IMR-90 (cell line): ENCODE measurements around the gene WASHC2C. TPM values are rescaled to one million over a fixed set of nuclear protein-coding genes. Genes with fewer than 3 reads are reported as not detected.
"Not testable (repeated sequence)": the region's sequence is repeated elsewhere in the genome, so short reads cannot be mapped to it uniquely, and the experiment has no call there.

Experiments used
- ATAC-seq: fragments of 200-7000 bp; cut with Tn5 transposase; 2 replicates; pipeline ENCODE4 v1.9.1; 2020; ENCODE audit warnings: low read depth, mild to moderate bottlenecking, moderate library complexity
- BruUV-seq: library from RNA; stranded (reverse); fragments of 400-500 nt; replicated peaks from 2 replicates; lab custom pipeline; 2021; lab: Mats Ljungman, UMichigan
- CTCF ChIA-PET: fragments of 300-600 bp; formaldehyde crosslinking; extraction: SDS; loops from one replicate; lab custom pipeline; 2021; ENCODE audit warnings: antibody characterized with exemption; lab: Yijun Ruan, JAX
- POLR2A ChIA-PET: fragments of 300-600 bp; sonication (Branson Sonifier 250); formaldehyde crosslinking; loops from one replicate; lab custom pipeline; 2022; ENCODE audit warnings: antibody characterized with exemption; ENCODE audit not compliant: unreplicated experiment; lab: Charles Lee
- DNase-seq: peaks from one replicate; pipeline ENCODE4 v3.0.0; 2013
- H2AFZ ChIP-seq: replicated peaks from 2 replicates; pipeline ENCODE3; 2013; ENCODE audit warnings: low read length, mild to moderate bottlenecking; ENCODE audit not compliant: poor library complexity
- H2AK5ac ChIP-seq: 2 replicates; pipeline ENCODE4 v1.6.1; 2013; ENCODE audit warnings: low read depth, low read length, inconsistent platforms
- H2AK9ac ChIP-seq: replicated peaks from 2 replicates; pipeline ENCODE3; 2013; ENCODE audit warnings: mild to moderate bottlenecking, low read depth, low read length, moderate library complexity; ENCODE audit not compliant: poor library complexity
- H2BK120ac ChIP-seq: 2 replicates; pipeline ENCODE4 v1.6.1; 2013; ENCODE audit warnings: low read depth, low read length, inconsistent platforms
- H2BK15ac ChIP-seq: 3 replicates; pipeline ENCODE4 v1.6.1; 2013; ENCODE audit warnings: low read depth, low read length, inconsistent platforms
- H2BK20ac ChIP-seq: 2 replicates; pipeline ENCODE4 v1.6.1; 2013; ENCODE audit warnings: low read depth, mild to moderate bottlenecking, inconsistent platforms, low read length, moderate library complexity
- H2BK5ac ChIP-seq: 2 replicates; pipeline ENCODE4 v1.6.1; 2013; ENCODE audit warnings: mild to moderate bottlenecking, low read depth, low read length, inconsistent platforms; ENCODE audit not compliant: poor library complexity, severe bottlenecking
- H3K14ac ChIP-seq: replicated peaks from 2 replicates; pipeline ENCODE4 v1.6.1; 2013; ENCODE audit warnings: low read depth, low read length, inconsistent platforms
- H3K18ac ChIP-seq: 2 replicates; pipeline ENCODE4 v1.6.1; 2013; ENCODE audit warnings: low read depth, low read length, control low read depth
- H3K23ac ChIP-seq: 2 replicates; pipeline ENCODE4 v1.6.1; 2013; ENCODE audit warnings: low read depth, low read length, inconsistent platforms
- H3K27ac ChIP-seq: 2 replicates; pipeline ENCODE4 v1.5.1; 2013; ENCODE audit warnings: mild to moderate bottlenecking, control low read depth, low read length; ENCODE audit not compliant: insufficient read depth
- H3K27me3 ChIP-seq: 2 replicates; pipeline ENCODE4 v1.6.1; 2013; ENCODE audit warnings: low read length; ENCODE audit not compliant: control insufficient read depth, insufficient read depth
- H3K36me3 ChIP-seq: 2 replicates; pipeline ENCODE4 v1.6.1; 2013; ENCODE audit warnings: low read length, mixed read lengths; ENCODE audit not compliant: control insufficient read depth, insufficient read depth
- H3K4ac ChIP-seq: 2 replicates; pipeline ENCODE4 v1.6.1; 2013; ENCODE audit warnings: low read depth, low read length, inconsistent platforms
- H3K4me1 ChIP-seq: 2 replicates; pipeline ENCODE4 v1.6.1; 2013; ENCODE audit warnings: low read length, mixed read lengths; ENCODE audit not compliant: control insufficient read depth, insufficient read depth
- H3K4me2 ChIP-seq: 2 replicates; pipeline ENCODE4 v1.6.1; 2013; ENCODE audit warnings: low read depth, mild to moderate bottlenecking, control low read depth, low read length, moderate library complexity
- H3K4me3 ChIP-seq: 2 replicates; pipeline ENCODE4 v1.5.1; 2013; ENCODE audit warnings: low read depth, mild to moderate bottlenecking, control low read depth, low read length, moderate library complexity; ENCODE audit not compliant: insufficient read depth
- H3K56ac ChIP-seq: 2 replicates; pipeline ENCODE4 v1.6.1; 2013; ENCODE audit warnings: low read length, inconsistent platforms; ENCODE audit not compliant: insufficient read depth; ENCODE audit errors: extremely low read depth
- H3K79me1 ChIP-seq, 2 experiments: 2 replicates each; pipeline ENCODE4 v1.6.1; 2013; ENCODE audit warnings: low read length in 2 of 2, inconsistent platforms in 1 of 2, low read depth in 1 of 2
- H3K9ac ChIP-seq: 2 replicates; pipeline ENCODE4 v1.6.1; 2013; ENCODE audit warnings: low read depth, low read length, control low read depth
- H3K9me1 ChIP-seq: 2 replicates; pipeline ENCODE4 v1.6.1; 2013; ENCODE audit warnings: low read length, inconsistent platforms; ENCODE audit not compliant: insufficient read depth
- H3K9me3 ChIP-seq: 2 replicates; pipeline ENCODE4 v1.6.1; 2013; ENCODE audit warnings: low read length; ENCODE audit not compliant: control insufficient read depth, insufficient read depth
- H4K20me1 ChIP-seq: 2 replicates; pipeline ENCODE4 v1.6.1; 2013; ENCODE audit warnings: low read length, inconsistent platforms; ENCODE audit not compliant: insufficient read depth
- H4K5ac ChIP-seq: 2 replicates; pipeline ENCODE4 v1.6.1; 2013; ENCODE audit warnings: mild to moderate bottlenecking, low read depth, low read length, control low read depth
- H4K8ac ChIP-seq, 2 experiments: 2 replicates each; pipeline ENCODE4 v1.6.1; 2013; ENCODE audit warnings: low read depth in 2 of 2, low read length in 2 of 2, control low read depth in 1 of 2, inconsistent platforms in 1 of 2
- H4K91ac ChIP-seq: 2 replicates; pipeline ENCODE4 v1.6.1; 2013; ENCODE audit warnings: low read depth, low read length, inconsistent platforms; ENCODE audit not compliant: insufficient read depth
- WGBS, 2 experiments: methylation state at CpG; one replicate each; pipeline versions ENCODE4 v1.1.5 to v1.1.7; 2013; ENCODE audit warnings: missing lambda C conversion rate in 2 of 2; ENCODE audit not compliant: insufficient read length in 1 of 2; ENCODE audit errors: extremely low coverage in 2 of 2; 5-methylcytosine and 5-hydroxymethylcytosine counted together
- dilution Hi-C: fragments of 300-500 bp; cut with HindIII; formaldehyde crosslinking; loops from one replicate; pipeline ENCODE4 v1.14.3; 2018; ENCODE audit warnings: low sequenced_read_pairs; ENCODE audit not compliant: unreplicated experiment
- in situ Hi-C: fragments of 300-500 bp; cut with MboI; formaldehyde crosslinking; loops from 3 replicates; pipeline ENCODE4 v1.14.3; 2019; ENCODE audit warnings: low sequenced_read_pairs, inconsistent platforms, mixed read lengths
- intact Hi-C: fragments of 100-400 bp; cut with micrococcal nuclease; formaldehyde crosslinking; loops from 2 replicates; pipeline ENCODE4 v1.10.0; 2022
- polyA plus RNA-seq, 3 experiments: library from polyadenylated mRNA; depleted of rRNA; stranded (reverse); fragments of >200 nt; gene quantifications; 2 replicates each; pipeline ENCODE4 v1.2.3, GENCODE V29; 2012; ENCODE audit warnings: low replicate concordance in 1 of 3
- total RNA-seq: library from RNA; depleted of rRNA; stranded (reverse); fragments of >200 nt; gene quantifications from 2 replicates; pipeline ENCODE4 v1.2.3, GENCODE V29; 2012

Gene WASHC2C
- total and polyA plus RNA-seq, 2 of the 4 experiments (the other 2 are of a cell fraction), result 22.2 to 27.2 TPM

- H3K18ac ChIP-seq, H3K9me3 ChIP-seq, H2BK120ac ChIP-seq, dilution Hi-C loops, H2AK9ac ChIP-seq, H4K91ac ChIP-seq, H3K14ac ChIP-seq, intact Hi-C loops, H2AFZ ChIP-seq, H3K9me1 ChIP-seq, H3K4me2 ChIP-seq, BruUV-seq, H3K9ac ChIP-seq, H3K79me1 ChIP-seq, H3K36me3 ChIP-seq, H2BK15ac ChIP-seq, H4K8ac ChIP-seq, H3K27ac ChIP-seq, H3K56ac ChIP-seq, CTCF ChIA-PET, H2BK5ac ChIP-seq, H3K4me1 ChIP-seq, POLR2A ChIA-PET, H3K27me3 ChIP-seq, in situ Hi-C loops, H3K4me3 ChIP-seq, H4K5ac ChIP-seq, H2BK20ac ChIP-seq, H4K20me1 ChIP-seq, H3K23ac ChIP-seq, H3K4ac ChIP-seq, H2AK5ac ChIP-seq: not testable (repeated sequence)
- WGBS, 2 experiments, result no CpG with 5 or more reads among the region's 7 CpGs
- ATAC-seq (peak; percentile 64), DNase-seq (peak; percentile 23)
These were observed 44.8 kb downstream of the WASHC2C start for GRCh38 chr10:45771757-45772461.

- H2BK120ac ChIP-seq, H4K8ac ChIP-seq, dilution Hi-C loops, H3K27ac ChIP-seq, H4K5ac ChIP-seq, H3K18ac ChIP-seq, CTCF ChIA-PET, H2AFZ ChIP-seq, H3K23ac ChIP-seq, H2BK20ac ChIP-seq, H3K4me1 ChIP-seq, ATAC-seq, H3K9me1 ChIP-seq, H3K56ac ChIP-seq, H3K4me3 ChIP-seq, H3K4me2 ChIP-seq, H3K27me3 ChIP-seq, POLR2A ChIA-PET, intact Hi-C loops, H3K4ac ChIP-seq, in situ Hi-C loops, H3K14ac ChIP-seq, H3K9me3 ChIP-seq, BruUV-seq, DNase-seq, H3K79me1 ChIP-seq, H3K9ac ChIP-seq, H2AK5ac ChIP-seq, H2BK5ac ChIP-seq, H2AK9ac ChIP-seq, H4K91ac ChIP-seq, H4K20me1 ChIP-seq, H2BK15ac ChIP-seq: not testable (repeated sequence)
- no CpG with 5 or more reads among the region's 1 CpG for WGBS, 2 experiments
- peaks cover 16% of the 10 kb centered on the region for H3K36me3 ChIP-seq
These were observed 59.2 kb downstream of the WASHC2C start for GRCh38 chr10:45786217-45786616.
